ENCODE results near the gene OCIAD2. TPM values are rescaled to one million over a fixed set of nuclear protein-coding genes. Genes with fewer than 3 reads are reported as not detected.
"Not testable (repeated sequence)": the region's sequence is repeated elsewhere in the genome, so short reads cannot be mapped to it uniquely, and the experiment has no call there.

Gene OCIAD2
- polyA plus RNA-seq, 12 donors = 23.1 to 35.4 (median 28.7) TPM; not detected in 1

- no peak for DNase-seq
Measured at GRCh38 chr4:48862661-48863060, 43.9 kb downstream of the OCIAD2 start.

- no peak for DNase-seq
Measured at GRCh38 chr4:48862038-48862437, 44.5 kb downstream of the OCIAD2 start.

GRCh38 chr4:48858130-48858529 is 48.4 kb downstream of the OCIAD2 start:
- DNase-seq = no peak

GRCh38 chr4:48854982-48855381 is 51.6 kb downstream of the OCIAD2 start:
- DNase-seq = no peak

GRCh38 chr4:48854395-48854683 is 52.2 kb downstream of the OCIAD2 start:
- DNase-seq = no peak

- no peak for DNase-seq
Measured at GRCh38 chr4:48853604-48854394, 52.8 kb downstream of the OCIAD2 start.

GRCh38 chr4:48851651-48852050 is 54.9 kb downstream of the OCIAD2 start:
- DNase-seq = no peak

GRCh38 chr4:48848799-48849198 is 57.8 kb downstream of the OCIAD2 start:
- DNase-seq = not testable (repeated sequence)

- no peak for DNase-seq
Measured at GRCh38 chr4:48844843-48845242, 61.7 kb downstream of the OCIAD2 start.

- DNase-seq = no peak
Measured at GRCh38 chr4:48841045-48841827, 65.3 kb downstream of the OCIAD2 start.

GRCh38 chr4:48836658-48837057 is 69.9 kb downstream of the OCIAD2 start:
- DNase-seq = no peak

Other genes with a start within 250 kb of the OCIAD2 start
- gene FRYL, start 126.5 kb downstream of the OCIAD2 start, polyA plus RNA-seq (ENCODE audit: insufficient read length in 12 of 12) = 10 to 100 TPM in 11 of 12 donors, not detected in 1; 22.3 to 75.0 (median 29.1) TPM
- gene OCIAD1, start 75.7 kb downstream of the OCIAD2 start, polyA plus RNA-seq (ENCODE audit: insufficient read length in 12 of 12) = 100 to 1,000 TPM in 11 of 12 donors, not detected in 1; 191 to 274 (median 238) TPM
- gene CWH43, start 79.5 kb upstream of the OCIAD2 start, polyA plus RNA-seq (ENCODE audit: insufficient read length in 12 of 12) = 1 to 10 TPM in 3 of 12 donors, under 1 TPM in 1, not detected in 8; 0.11 to 3.1 (median 2.1) TPM